ENCODE measurements around the gene DLGAP3.
A peak's percentile ranks its signal among the peaks of the same experiment; 100 is the strongest.

Gene DLGAP3

GRCh38 chr1:34872133-34872503 is 57.3 kb downstream of the DLGAP3 start:
- no peaks in the 10 kb centered on the region for H3K4me1 ChIP-seq
- TF ChIP-seq, protein P1, sequence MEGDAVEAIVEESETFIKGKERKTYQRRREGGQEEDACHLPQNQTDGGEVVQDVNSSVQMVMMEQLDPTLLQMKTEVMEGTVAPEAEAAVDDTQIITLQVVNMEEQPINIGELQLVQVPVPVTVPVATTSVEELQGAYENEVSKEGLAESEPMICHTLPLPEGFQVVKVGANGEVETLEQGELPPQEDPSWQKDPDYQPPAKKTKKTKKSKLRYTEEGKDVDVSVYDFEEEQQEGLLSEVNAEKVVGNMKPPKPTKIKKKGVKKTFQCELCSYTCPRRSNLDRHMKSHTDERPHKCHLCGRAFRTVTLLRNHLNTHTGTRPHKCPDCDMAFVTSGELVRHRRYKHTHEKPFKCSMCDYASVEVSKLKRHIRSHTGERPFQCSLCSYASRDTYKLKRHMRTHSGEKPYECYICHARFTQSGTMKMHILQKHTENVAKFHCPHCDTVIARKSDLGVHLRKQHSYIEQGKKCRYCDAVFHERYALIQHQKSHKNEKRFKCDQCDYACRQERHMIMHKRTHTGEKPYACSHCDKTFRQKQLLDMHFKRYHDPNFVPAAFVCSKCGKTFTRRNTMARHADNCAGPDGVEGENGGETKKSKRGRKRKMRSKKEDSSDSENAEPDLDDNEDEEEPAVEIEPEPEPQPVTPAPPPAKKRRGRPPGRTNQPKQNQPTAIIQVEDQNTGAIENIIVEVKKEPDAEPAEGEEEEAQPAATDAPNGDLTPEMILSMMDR (IDR thresholded peaks at IDR 0.05): no peak
- H3K4me3 ChIP-seq: no peak overlapping the region
- H3K27ac ChIP-seq: no peak overlapping the region
- H3K36me3 ChIP-seq: no peaks in the 10 kb centered on the region
- no peaks in the 10 kb centered on the region for H3K9me3 ChIP-seq
- no peak for DNase-seq
- peaks cover 0 to 56% of the 10 kb centered on the region in 2 donors for H3K27me3 ChIP-seq
- intact Hi-C loops (cut with DNase I; ENCODE audit: low total_unique reads): loop anchor here (10.0 kb wide), 1 partner anchor 313 kb away; no protein-coding TSS in a partner anchor

- TF ChIP-seq, protein P1 (IDR thresholded peaks at IDR 0.05): no peak
- Histone ChIP-seq H3K4me3 (no peak overlapping the region), H3K9me3 (no peaks in the 10 kb centered on the region), H3K27ac (no peak overlapping the region), H3K36me3 (no peaks in the 10 kb centered on the region), H3K27me3 (peaks cover 0 to 52% of the 10 kb centered on the region in 2 donors), H3K4me1 (peaks cover 0 to 5% (median 2%) of the 10 kb centered on the region in 4 donors)
- intact Hi-C loops (cut with DNase I; ENCODE audit: low total_unique reads): loop anchor here (10.0 kb wide), 1 partner anchor 313 kb away; no protein-coding TSS in a partner anchor
- DNase-seq: peak in 1 of 2 donors; percentile 29
These were observed 57.9 kb downstream of the DLGAP3 start for GRCh38 chr1:34871443-34872132.

GRCh38 chr1:34870395-34870794 is 59.1 kb downstream of the DLGAP3 start:
- TF ChIP-seq, protein P1 (IDR thresholded peaks at IDR 0.05): no peak
- Histone ChIP-seq H3K27ac (no peak overlapping the region), H3K27me3 (peaks cover 0 to 40% of the 10 kb centered on the region in 2 donors), H3K36me3 (no peaks in the 10 kb centered on the region), H3K4me1 (peaks cover 0 to 13% (median 8%) of the 10 kb centered on the region in 4 donors), H3K9me3 (no peaks in the 10 kb centered on the region), H3K4me3 (no peak overlapping the region)
- intact Hi-C loops (cut with DNase I; ENCODE audit: low total_unique reads): loop anchor here (10.0 kb wide), 1 partner anchor 314 kb away; no protein-coding TSS in a partner anchor
- DNase-seq: peak in 1 of 2 donors; percentile 51

GRCh38 chr1:34869760-34870159 is 59.7 kb downstream of the DLGAP3 start:
- Histone ChIP-seq H3K36me3 (no peaks in the 10 kb centered on the region), H3K4me1 (peaks cover 0 to 15% (median 10%) of the 10 kb centered on the region in 4 donors), H3K9me3 (no peaks in the 10 kb centered on the region), H3K27me3 (peaks cover 0 to 34% of the 10 kb centered on the region in 2 donors), H3K4me3 (no peak overlapping the region), H3K27ac (no peak overlapping the region)
- intact Hi-C loops (cut with DNase I; ENCODE audit: low total_unique reads): loop anchor here (5.0 to 10.0 kb wide), 2 partner anchors 82 to 315 kb away; no protein-coding TSS in a partner anchor
- no peak for DNase-seq
- TF ChIP-seq, protein P1 (IDR thresholded peaks at IDR 0.05): no peak

DNA sequence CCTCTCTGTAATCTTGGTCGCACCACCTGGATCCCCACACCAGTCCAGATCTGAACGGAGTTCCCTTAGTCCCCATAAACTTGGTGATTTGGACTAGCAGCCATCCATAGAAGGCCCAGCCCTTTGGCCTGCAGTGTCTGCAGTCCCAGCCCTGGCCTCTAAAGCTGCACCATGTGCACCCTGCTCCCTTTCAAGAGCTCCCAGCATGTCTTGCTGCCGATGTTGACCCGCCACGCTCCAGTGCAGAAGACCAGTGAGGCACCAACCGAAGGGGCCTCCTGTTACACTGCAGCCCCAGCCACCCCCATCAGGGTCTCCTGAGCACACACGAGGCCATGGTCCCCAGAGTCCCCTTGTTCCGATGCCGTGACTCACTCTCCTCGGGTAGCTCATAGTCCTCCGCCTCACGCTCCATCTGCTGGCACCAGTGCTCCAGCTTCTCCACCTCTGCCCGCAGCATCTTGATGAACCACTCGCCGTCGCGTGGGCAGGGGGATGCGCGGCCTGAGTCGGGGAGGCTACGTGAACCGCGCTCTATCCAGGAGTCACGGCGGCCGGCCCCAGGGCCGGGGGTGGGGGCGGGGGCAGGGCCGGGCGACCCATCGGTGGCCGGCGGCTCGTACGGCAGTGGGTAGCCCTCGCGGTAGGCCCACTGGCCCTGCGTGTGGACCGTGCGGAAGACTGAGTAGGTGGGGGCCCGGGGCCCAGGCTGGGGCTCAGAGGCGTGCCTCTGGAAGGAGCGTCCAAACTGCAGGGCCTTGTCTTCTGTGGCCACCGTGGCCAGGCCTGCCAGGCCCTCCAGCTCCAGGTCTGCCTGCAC is 61.0 kb downstream of the DLGAP3 start:
- DNase-seq: peak in 1 of 2 donors; percentile 61
- intact Hi-C loops (cut with DNase I; ENCODE audit: low total_unique reads): loop anchor here (5.0 kb wide), 1 partner anchor 81 kb away; no protein-coding TSS in a partner anchor
- Histone ChIP-seq H3K36me3 (no peaks in the 10 kb centered on the region), H3K9me3 (no peaks in the 10 kb centered on the region), H3K4me3 (no peak overlapping the region), H3K4me1 (peaks cover 0 to 15% (median 10%) of the 10 kb centered on the region in 4 donors), H3K27me3 (peaks cover 0 to 20% of the 10 kb centered on the region in 2 donors), H3K27ac (no peak overlapping the region)
- TF ChIP-seq, protein P1 (IDR thresholded peaks at IDR 0.05): no peak
